Prostate gland (tissue), 2 donors: Measurements from ENCODE around the gene AVEN.

ENCODE experiments used
- CTCF ChIP-seq, 4 experiments: fragments of 200-600 bp in 2 of 4; fragments of 450-650 bp in 2 of 4; sonication (generic) in 2 of 4; IDR thresholded peaks; 1 replicate in 3 of 4; 2 replicates in 1 of 4; pipeline ENCODE4 v1.5.1; 2016 to 2019; ENCODE audit warnings: antibody characterized with exemption in 4 of 4, mild to moderate bottlenecking in 2 of 4, moderate library complexity in 2 of 4
- POLR2A ChIP-seq: fragments of 450-650 bp; IDR thresholded peaks from one replicate; pipeline ENCODE4 v1.6.1; 2016; ENCODE audit warnings: antibody characterized with exemption, mild to moderate bottlenecking
- POLR2AphosphoS5 ChIP-seq: sonication (generic); formaldehyde crosslinking; IDR thresholded peaks from one replicate; pipeline ENCODE4 v1.6.1; 2017; ENCODE audit warnings: antibody characterized with exemption

GRCh38 chr15:33834892-33835743, 203.9 kb downstream of the AVEN start:
- TF ChIP-seq CTCF (IDR thresholded peaks at IDR 0.05) (no peak), POLR2AphosphoS5 (no peak), POLR2A (no peak)
